Measurements from ENCODE around the gene DNAJC13.

The DNAJC13 gene

DNA sequence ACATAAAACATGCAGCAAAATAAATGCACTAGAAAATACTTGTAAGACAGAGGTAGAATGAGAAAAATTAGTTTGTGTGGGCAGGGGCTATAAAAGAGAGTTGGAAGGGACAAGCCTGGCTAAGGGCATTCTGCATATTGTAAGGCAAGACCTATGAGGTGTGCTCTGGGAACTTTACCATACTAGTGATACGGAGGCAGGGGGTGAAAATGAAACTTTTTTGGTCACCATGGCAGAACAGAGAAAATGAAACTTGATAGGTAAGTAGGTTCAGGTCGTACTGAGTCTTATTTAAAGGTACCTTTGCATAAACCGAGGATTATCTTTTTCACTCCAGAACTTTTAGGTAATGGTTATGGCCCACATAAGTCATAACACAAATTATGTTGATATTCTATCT, 105.1 kb downstream of the DNAJC13 start:
- DNase-seq: no peak
- in situ Hi-C loops (cut with MboI; ENCODE audit: low pct_unique_long_range_greater_than_20kb, low sequenced_read_pairs): no loop called here

- in situ Hi-C loops (cut with MboI; ENCODE audit: low pct_unique_long_range_greater_than_20kb, low sequenced_read_pairs): loop anchor here (25.0 kb wide), 1 partner anchor 107 kb away; no protein-coding TSS in a partner anchor
- no peak for DNase-seq
These were observed 113.3 kb downstream of the DNAJC13 start for GRCh38 chr3:132530624-132531023.

DNA sequence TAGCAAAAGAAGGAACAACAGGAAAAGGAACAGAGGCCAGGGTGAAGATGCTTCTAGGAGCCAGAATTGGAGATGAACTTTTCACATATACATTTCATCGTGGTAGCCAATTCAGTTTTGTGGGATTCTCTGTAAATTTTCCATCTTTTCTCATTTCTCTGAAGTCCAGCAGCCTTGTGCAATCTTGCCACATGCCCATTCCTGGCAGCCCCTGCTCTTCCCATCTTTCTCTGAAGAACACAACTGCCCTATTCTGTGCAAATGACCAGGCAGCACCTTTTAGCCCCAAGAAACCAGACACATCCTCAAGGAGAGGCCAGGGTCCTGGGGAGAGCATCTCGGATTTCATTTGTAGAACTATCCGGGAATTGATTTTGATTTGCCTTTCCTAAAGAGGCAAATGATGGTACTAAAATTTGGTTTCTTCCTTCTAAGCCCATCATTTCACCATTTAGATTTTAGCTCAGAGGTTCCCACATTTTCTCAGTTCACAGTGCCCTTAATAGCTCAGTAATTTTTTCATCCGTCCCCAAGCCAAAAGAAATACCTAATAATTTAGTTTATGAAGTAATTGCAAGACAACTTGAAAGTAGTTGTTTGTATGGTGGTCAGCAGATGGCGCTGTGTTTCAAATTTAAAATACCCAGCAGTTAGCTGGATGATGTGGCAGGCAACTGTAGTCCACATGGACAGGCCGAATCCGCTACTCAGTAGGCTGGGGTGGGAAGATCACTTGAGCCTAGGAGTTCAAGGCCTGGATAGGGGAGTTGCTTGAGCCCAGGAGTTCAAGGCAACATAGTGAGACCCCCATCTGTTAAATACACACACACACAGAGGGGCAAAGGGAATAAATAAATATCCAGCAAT, 118.5 kb downstream of the DNAJC13 start:
- DNase-seq: peak; percentile 76
- in situ Hi-C loops (cut with MboI; ENCODE audit: low pct_unique_long_range_greater_than_20kb, low sequenced_read_pairs): loop anchor here (25.0 kb wide), 1 partner anchor 101 kb away; no protein-coding TSS in a partner anchor

DNA sequence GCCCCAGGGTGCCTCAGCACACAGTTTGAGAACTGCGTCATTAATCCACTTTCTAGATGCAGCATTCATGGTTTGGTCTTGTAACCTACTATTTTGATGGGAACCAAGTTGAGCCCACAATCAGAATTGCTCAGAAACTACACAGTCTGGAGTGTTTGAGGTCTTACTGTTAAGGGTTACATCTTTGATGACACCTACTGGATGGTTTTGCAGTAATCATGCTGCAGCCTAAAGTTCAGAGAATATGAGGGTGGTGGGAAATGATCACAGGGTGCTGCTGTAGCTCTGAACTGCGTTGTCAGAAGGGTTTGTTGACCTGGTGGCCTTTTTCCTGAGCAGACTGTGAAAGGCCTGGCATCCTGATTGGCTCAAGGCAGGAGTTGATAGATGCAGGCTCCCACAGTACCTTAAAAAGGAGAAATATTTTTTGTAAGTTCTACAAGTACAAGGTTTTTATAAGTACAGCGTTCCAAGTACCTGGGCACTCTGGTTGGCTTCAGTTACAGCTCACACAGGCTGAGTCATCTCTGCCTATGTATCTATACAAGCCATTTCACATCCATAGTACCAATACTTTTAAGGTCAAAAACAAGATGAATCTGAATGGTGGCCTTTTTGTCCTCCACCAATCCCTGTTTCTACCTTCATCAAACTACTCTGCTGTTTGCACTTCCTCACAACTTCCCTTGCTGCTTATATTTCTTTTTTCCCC, 119.3 kb downstream of the DNAJC13 start:
- in situ Hi-C loops (cut with MboI; ENCODE audit: low pct_unique_long_range_greater_than_20kb, low sequenced_read_pairs): loop anchor here (25.0 kb wide), 1 partner anchor 101 kb away; no protein-coding TSS in a partner anchor
- no peak for DNase-seq

DNA sequence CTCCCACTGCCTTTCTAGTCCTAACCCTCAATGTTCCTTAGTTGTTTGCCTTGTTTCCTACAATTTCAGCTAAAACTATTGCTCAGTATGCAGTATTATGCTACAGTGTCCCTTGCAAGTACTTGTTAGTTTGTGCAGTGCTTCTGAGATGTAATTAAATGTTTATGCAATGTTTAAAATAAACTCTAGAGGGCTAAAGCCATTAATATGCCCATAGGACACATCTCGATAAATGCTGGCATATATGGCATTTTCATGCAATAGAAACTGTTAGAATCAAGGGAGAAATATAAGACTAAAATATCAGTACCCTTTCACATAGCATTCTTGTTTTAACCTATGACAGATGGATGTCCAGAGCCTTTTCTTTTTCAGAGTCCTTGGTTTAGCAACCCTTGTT, 120.0 kb downstream of the DNAJC13 start:
- in situ Hi-C loops (cut with MboI; ENCODE audit: low pct_unique_long_range_greater_than_20kb, low sequenced_read_pairs): loop anchor here (25.0 kb wide), 1 partner anchor 100 kb away; no protein-coding TSS in a partner anchor
- DNase-seq: no peak

GRCh38 chr3:132538072-132538471, 120.8 kb downstream of the DNAJC13 start:
- no peak for DNase-seq
- in situ Hi-C loops (cut with MboI; ENCODE audit: low pct_unique_long_range_greater_than_20kb, low sequenced_read_pairs): loop anchor here (25.0 kb wide), 1 partner anchor 99 kb away; no protein-coding TSS in a partner anchor

DNA sequence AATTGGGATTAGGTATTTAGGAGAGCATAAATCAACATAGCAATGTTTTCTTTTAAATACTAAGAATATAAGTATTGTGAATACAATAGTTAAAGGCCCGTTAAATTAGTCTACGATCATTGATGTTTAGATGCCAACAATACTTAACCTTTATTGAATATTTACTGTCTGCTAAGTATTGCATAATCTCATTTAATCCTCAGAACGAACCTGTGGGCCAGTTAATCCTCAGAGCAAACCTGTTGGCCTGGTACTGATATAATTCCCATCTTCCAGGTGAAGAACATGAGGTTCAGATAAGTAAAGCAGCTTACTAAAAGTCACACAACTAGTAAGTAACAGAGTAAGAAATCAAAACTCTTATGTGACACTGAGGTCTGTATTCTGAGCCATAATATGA, 122.4 kb downstream of the DNAJC13 start:
- no peak for DNase-seq
- in situ Hi-C loops (cut with MboI; ENCODE audit: low pct_unique_long_range_greater_than_20kb, low sequenced_read_pairs): loop anchor here (25.0 kb wide), 1 partner anchor 98 kb away; no protein-coding TSS in a partner anchor

DNA sequence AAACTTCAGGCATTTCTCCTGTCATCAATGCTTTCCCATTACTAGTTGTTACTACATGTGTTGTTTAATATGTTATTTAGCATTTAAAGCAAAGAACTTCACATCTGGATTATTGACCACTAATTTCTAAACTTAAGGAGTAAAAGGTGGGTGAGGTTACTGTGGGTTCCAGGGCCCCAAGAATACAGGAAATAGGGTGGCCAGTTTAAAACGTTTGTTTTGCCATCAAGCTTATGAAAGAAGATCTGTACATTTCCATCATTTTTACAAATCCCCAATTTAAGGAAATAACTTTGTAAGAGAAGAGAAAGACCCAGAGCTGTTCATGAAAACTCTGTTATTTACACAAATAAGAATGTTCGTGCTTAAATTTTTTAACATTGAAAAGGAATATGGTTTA, 125.3 kb downstream of the DNAJC13 start:
- DNase-seq: no peak
- in situ Hi-C loops (cut with MboI; ENCODE audit: low pct_unique_long_range_greater_than_20kb, low sequenced_read_pairs): loop anchor here (25.0 kb wide), 1 partner anchor 95 kb away; no protein-coding TSS in a partner anchor

- in situ Hi-C loops (cut with MboI; ENCODE audit: low pct_unique_long_range_greater_than_20kb, low sequenced_read_pairs): loop anchor here (25.0 kb wide), 1 partner anchor 94 kb away; no protein-coding TSS in a partner anchor
- DNase-seq: peak; percentile 78
These were observed 125.9 kb downstream of the DNAJC13 start for GRCh38 chr3:132543011-132543739.

DNA sequence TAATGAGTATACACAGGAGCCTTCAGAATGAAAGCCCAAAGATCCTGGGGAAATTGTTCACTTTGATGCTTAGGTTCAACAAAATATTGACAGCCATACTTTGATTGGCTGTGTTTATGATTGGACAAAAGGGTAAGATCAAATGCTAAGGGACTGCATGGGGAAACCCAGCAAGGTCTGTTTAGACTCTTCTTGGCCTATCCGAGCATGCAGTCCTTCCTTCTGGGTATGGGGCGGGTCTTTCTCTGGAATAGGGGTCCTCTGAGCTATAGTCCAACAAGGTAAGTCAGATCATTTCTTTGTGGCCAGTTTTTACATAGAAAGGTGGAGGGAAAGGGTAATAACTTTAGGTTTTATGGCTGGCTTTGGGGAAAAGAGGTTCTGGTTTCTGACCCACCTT, 126.8 kb downstream of the DNAJC13 start:
- no peak for DNase-seq
- in situ Hi-C loops (cut with MboI; ENCODE audit: low pct_unique_long_range_greater_than_20kb, low sequenced_read_pairs): loop anchor here (25.0 kb wide), 1 partner anchor 93 kb away; no protein-coding TSS in a partner anchor

- in situ Hi-C loops (cut with MboI; ENCODE audit: low pct_unique_long_range_greater_than_20kb, low sequenced_read_pairs): loop anchor here (25.0 kb wide), 1 partner anchor 92 kb away; no protein-coding TSS in a partner anchor
- peak; percentile 46 for DNase-seq
These were observed 128.2 kb downstream of the DNAJC13 start for GRCh38 chr3:132545471-132545870.

DNA sequence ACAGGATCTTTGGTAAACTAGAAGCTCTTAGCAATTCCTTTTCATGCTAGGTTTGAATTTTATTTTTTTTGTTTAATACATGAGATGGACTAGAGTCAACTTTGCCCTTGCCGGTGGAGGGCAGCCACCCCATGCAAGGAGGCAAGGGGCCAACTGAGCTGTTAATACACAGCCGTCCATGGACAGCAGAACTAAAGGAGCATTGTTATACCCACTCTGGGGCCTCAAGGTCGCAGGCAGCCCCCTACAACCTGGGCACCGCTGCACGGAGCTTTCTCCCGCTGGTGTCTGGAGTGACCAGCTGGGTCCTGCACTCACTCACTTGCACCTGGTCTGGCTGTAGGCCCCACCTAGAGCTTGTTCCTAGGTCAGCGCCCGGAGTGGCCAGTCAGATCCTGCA, 131.9 kb downstream of the DNAJC13 start:
- in situ Hi-C loops (cut with MboI; ENCODE audit: low pct_unique_long_range_greater_than_20kb, low sequenced_read_pairs): loop anchor here (25.0 kb wide), 1 partner anchor 88 kb away; no protein-coding TSS in a partner anchor
- DNase-seq: no peak

DNA sequence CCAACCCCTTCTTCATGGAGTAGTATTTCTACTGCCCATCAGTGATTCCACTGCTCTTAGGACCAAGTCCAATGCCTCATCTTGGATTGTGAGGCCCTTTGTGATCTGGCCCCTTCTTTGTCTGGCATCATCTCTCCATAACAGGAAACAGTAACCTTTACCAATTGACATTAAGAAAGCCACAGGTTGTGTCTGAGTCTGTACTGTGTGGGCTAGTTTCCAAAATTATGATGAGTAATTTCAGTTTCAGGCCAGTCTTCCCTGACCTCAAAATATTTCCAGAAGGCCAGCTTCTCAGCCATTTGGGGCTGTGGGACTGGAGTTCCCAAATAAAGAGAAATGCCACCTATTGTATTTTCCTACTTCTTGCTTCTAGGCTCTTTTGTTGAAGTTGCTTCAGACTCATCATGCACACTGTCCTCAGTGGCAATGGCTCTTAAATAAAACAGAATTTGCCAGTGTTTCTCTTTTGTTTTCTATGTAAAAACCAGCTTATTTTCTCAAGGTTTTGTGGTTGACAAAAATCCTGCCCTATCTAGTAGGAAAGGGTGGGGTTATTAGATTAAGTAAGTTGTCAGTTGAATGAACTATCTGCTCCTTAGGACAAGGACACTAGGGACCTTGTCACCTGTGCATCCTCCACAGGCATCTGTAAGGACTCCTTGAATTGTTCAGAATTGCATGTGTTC, 132.7 kb downstream of the DNAJC13 start:
- in situ Hi-C loops (cut with MboI; ENCODE audit: low pct_unique_long_range_greater_than_20kb, low sequenced_read_pairs): loop anchor here (25.0 kb wide), 1 partner anchor 87 kb away; no protein-coding TSS in a partner anchor
- peak; percentile 61 for DNase-seq

- peak; percentile 90 for DNase-seq
- in situ Hi-C loops (cut with MboI; ENCODE audit: low pct_unique_long_range_greater_than_20kb, low sequenced_read_pairs): no loop called here
These were observed 133.4 kb downstream of the DNAJC13 start for GRCh38 chr3:132550579-132551305.

DNA sequence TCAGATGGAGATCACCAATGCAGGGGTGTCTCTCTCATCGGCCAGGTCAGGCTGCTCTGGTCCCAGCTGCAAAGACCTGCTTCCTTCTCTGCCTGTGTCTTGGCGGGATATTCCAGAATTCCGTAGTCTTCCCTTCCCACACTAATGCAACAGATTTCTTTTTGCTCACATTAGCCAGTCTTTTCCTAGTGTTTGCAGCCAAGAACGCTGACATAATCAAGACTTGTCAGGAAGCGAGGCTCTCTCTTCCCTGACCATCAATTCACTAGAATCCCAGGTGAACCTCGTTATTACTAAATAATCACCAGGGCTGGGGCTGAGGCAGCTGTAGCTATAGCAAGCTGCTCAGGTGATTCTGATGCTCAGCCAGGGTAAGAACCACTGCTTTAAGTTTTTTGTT, 136.5 kb downstream of the DNAJC13 start:
- in situ Hi-C loops (cut with MboI; ENCODE audit: low pct_unique_long_range_greater_than_20kb, low sequenced_read_pairs): no loop called here
- no peak for DNase-seq

- no peak for DNase-seq
- in situ Hi-C loops (cut with MboI; ENCODE audit: low pct_unique_long_range_greater_than_20kb, low sequenced_read_pairs): no loop called here
These were observed 137.1 kb downstream of the DNAJC13 start for GRCh38 chr3:132554437-132554836.

- in situ Hi-C loops (cut with MboI; ENCODE audit: low pct_unique_long_range_greater_than_20kb, low sequenced_read_pairs): no loop called here
- no peak for DNase-seq
These were observed 138.2 kb downstream of the DNAJC13 start for GRCh38 chr3:132555306-132556035.

All from KBM-7 (cell line).